TTC549 (cell line): Measurements from ENCODE around the gene ANO4.
"Not testable (repeated sequence)": the region's sequence is repeated elsewhere in the genome, so short reads cannot be mapped to it uniquely, and the experiment has no call there.

ENCODE experiments used
- FAIRE-seq: peaks from 2 replicates; lab custom pipeline; 2012; peaks lifted over from hg19 to GRCh38; lab: Jason Lieb, UNC

Gene ANO4

GRCh38 chr12:100875156-100875555 is 80.6 kb downstream of the ANO4 start:
- FAIRE-seq = no peak

GRCh38 chr12:100875771-100876170 is 81.2 kb downstream of the ANO4 start:
- FAIRE-seq = no peak

- FAIRE-seq = no peak
These were observed 83.2 kb downstream of the ANO4 start for GRCh38 chr12:100877776-100878175.

- no peak for FAIRE-seq
These were observed 100.6 kb downstream of the ANO4 start for GRCh38 chr12:100895192-100895591.

- FAIRE-seq = no peak
These were observed 101.6 kb downstream of the ANO4 start for GRCh38 chr12:100896192-100896591.

- no peak for FAIRE-seq
These were observed 102.7 kb downstream of the ANO4 start for GRCh38 chr12:100897240-100897639.

GRCh38 chr12:100899301-100899700 is 104.7 kb downstream of the ANO4 start:
- no peak for FAIRE-seq

- FAIRE-seq = no peak
These were observed 106.2 kb downstream of the ANO4 start for GRCh38 chr12:100900808-100901207.

GRCh38 chr12:100901266-100901665 is 106.7 kb downstream of the ANO4 start:
- no peak for FAIRE-seq

- no peak for FAIRE-seq
These were observed 109.7 kb downstream of the ANO4 start for GRCh38 chr12:100904270-100904669.

- FAIRE-seq = no peak
These were observed 113.9 kb downstream of the ANO4 start for GRCh38 chr12:100908501-100908900.

GRCh38 chr12:100913872-100914592 is 119.5 kb downstream of the ANO4 start:
- no peak for FAIRE-seq

GRCh38 chr12:100919116-100919515 is 124.5 kb downstream of the ANO4 start:
- no peak for FAIRE-seq

- no peak for FAIRE-seq
These were observed 125.9 kb downstream of the ANO4 start for GRCh38 chr12:100920493-100920892.

GRCh38 chr12:100926669-100927248 is 132.2 kb downstream of the ANO4 start:
- no peak for FAIRE-seq

GRCh38 chr12:100927826-100928225 is 133.2 kb downstream of the ANO4 start:
- FAIRE-seq = no peak

GRCh38 chr12:100932571-100932970 is 138.0 kb downstream of the ANO4 start:
- no peak for FAIRE-seq

- FAIRE-seq = not testable (repeated sequence)
These were observed 139.0 kb downstream of the ANO4 start for GRCh38 chr12:100933531-100933930.

- no peak for FAIRE-seq
These were observed 141.4 kb downstream of the ANO4 start for GRCh38 chr12:100935929-100936328.

- no peak for FAIRE-seq
These were observed 142.1 kb downstream of the ANO4 start for GRCh38 chr12:100936661-100937060.

- FAIRE-seq = no peak
These were observed 145.9 kb downstream of the ANO4 start for GRCh38 chr12:100940503-100940902.

GRCh38 chr12:100942984-100943749 is 148.6 kb downstream of the ANO4 start:
- no peak for FAIRE-seq

GRCh38 chr12:100951756-100952155 is 157.2 kb downstream of the ANO4 start:
- no peak for FAIRE-seq
